ENCODE results near the gene LOXHD1. TPM values are rescaled to one million over a fixed set of nuclear protein-coding genes. Genes with fewer than 3 reads are reported as not detected.

LOXHD1 gene
- total RNA-seq, 3 donors from 2014 or later (not counting 1 experiment from before 2014, with no cell fraction given) = 0.11 to 0.48 (median 0.14) TPM

- Mint-ChIP-seq H3K9me3 (no peaks in the 10 kb centered on the region), H3K36me3 (no peaks in the 10 kb centered on the region), H3K4me1 (peaks cover 16 to 18% of the 10 kb centered on the region in 2 donors), H3K27ac (no peak overlapping the region), H3K4me3 (no peak overlapping the region), H3K27me3 (ENCODE audit: low read depth in 2 of 2) (peaks cover 4 to 12% of the 10 kb centered on the region in 2 donors)
- no peak for ATAC-seq
- Histone ChIP-seq H3K27me3 (ENCODE audit: control insufficient read depth, insufficient read depth, low read length) (no peaks in the 10 kb centered on the region), H3K4me1 (ENCODE audit: control insufficient read depth, insufficient read depth, low read length) (peaks cover 7% of the 10 kb centered on the region), H3K9me3 (ENCODE audit: control insufficient read depth, insufficient read depth, low read length) (no peaks in the 10 kb centered on the region), H3K27ac (ENCODE audit: low read length) (no peak overlapping the region), H3K36me3 (ENCODE audit: control insufficient read depth, insufficient read depth, low read length) (no peaks in the 10 kb centered on the region), H3K4me3 (ENCODE audit: low read length) (no peak overlapping the region)
- WGBS (ENCODE audit: insufficient coverage) = 89% methylated on average over 7 of the region's 8 CpGs
- intact Hi-C loops (cut with micrococcal nuclease) = no loop called here
- TF ChIP-seq, protein P1, sequence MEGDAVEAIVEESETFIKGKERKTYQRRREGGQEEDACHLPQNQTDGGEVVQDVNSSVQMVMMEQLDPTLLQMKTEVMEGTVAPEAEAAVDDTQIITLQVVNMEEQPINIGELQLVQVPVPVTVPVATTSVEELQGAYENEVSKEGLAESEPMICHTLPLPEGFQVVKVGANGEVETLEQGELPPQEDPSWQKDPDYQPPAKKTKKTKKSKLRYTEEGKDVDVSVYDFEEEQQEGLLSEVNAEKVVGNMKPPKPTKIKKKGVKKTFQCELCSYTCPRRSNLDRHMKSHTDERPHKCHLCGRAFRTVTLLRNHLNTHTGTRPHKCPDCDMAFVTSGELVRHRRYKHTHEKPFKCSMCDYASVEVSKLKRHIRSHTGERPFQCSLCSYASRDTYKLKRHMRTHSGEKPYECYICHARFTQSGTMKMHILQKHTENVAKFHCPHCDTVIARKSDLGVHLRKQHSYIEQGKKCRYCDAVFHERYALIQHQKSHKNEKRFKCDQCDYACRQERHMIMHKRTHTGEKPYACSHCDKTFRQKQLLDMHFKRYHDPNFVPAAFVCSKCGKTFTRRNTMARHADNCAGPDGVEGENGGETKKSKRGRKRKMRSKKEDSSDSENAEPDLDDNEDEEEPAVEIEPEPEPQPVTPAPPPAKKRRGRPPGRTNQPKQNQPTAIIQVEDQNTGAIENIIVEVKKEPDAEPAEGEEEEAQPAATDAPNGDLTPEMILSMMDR (IDR thresholded peaks at IDR 0.05) = no peak
- DNase-seq = no peak
Observed at GRCh38 chr18:46632401-46633071, 24.5 kb downstream of the LOXHD1 start.

DNA sequence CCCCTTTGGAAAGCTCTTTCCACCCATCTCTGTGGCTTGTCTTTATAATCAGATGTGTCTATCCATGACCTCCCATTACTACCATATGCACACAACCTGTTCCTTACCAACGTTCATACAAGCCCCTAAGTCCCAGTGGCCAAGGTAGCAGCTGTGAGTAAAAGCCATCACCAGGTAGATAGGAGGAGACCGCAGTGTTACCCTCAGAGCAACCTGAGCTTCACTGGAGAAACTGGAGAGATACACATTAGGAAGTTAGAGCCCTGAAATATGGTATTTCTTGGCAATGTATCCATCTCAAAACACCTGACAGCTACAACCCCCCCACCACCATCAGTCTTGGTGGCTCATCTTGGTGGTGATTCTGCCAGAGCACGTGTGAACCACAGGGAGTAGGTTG lies 26.0 kb downstream of the LOXHD1 start:
- Mint-ChIP-seq H3K27ac (no peak overlapping the region), H3K27me3 (ENCODE audit: low read depth in 2 of 2) (peaks cover 4 to 12% of the 10 kb centered on the region in 2 donors), H3K36me3 (no peaks in the 10 kb centered on the region), H3K4me1 (peaks cover 16 to 18% of the 10 kb centered on the region in 2 donors), H3K4me3 (no peak overlapping the region), H3K9me3 (no peaks in the 10 kb centered on the region)
- Histone ChIP-seq H3K27ac (ENCODE audit: low read length) (no peak overlapping the region), H3K36me3 (ENCODE audit: control insufficient read depth, insufficient read depth, low read length) (no peaks in the 10 kb centered on the region), H3K27me3 (ENCODE audit: control insufficient read depth, insufficient read depth, low read length) (no peaks in the 10 kb centered on the region), H3K4me1 (ENCODE audit: control insufficient read depth, insufficient read depth, low read length) (peaks cover 7% of the 10 kb centered on the region), H3K9me3 (ENCODE audit: control insufficient read depth, insufficient read depth, low read length) (no peaks in the 10 kb centered on the region), H3K4me3 (ENCODE audit: low read length) (no peak overlapping the region)
- intact Hi-C loops (cut with micrococcal nuclease) = no loop called here
- WGBS (ENCODE audit: insufficient coverage) = 90% methylated on average over 3 of the region's 3 CpGs
- TF ChIP-seq, protein P1 (IDR thresholded peaks at IDR 0.05) = no peak
- DNase-seq (no peak), ATAC-seq (no peak)

GRCh38 chr18:46630160-46630559 lies 26.9 kb downstream of the LOXHD1 start:
- TF ChIP-seq, protein P1 (IDR thresholded peaks at IDR 0.05) = no peak
- peak in 2 of 3 donors; percentile 46 to 64 for ATAC-seq
- Mint-ChIP-seq H3K36me3 (no peaks in the 10 kb centered on the region), H3K9me3 (no peaks in the 10 kb centered on the region), H3K4me1 (peaks cover 16 to 18% of the 10 kb centered on the region in 2 donors), H3K4me3 (no peak overlapping the region), H3K27me3 (ENCODE audit: low read depth in 2 of 2) (peaks cover 7 to 12% of the 10 kb centered on the region in 2 donors), H3K27ac (no peak overlapping the region)
- no peak for DNase-seq
- Histone ChIP-seq H3K4me1 (ENCODE audit: control insufficient read depth, insufficient read depth, low read length) (peaks cover 7% of the 10 kb centered on the region), H3K27me3 (ENCODE audit: control insufficient read depth, insufficient read depth, low read length) (no peaks in the 10 kb centered on the region), H3K9me3 (ENCODE audit: control insufficient read depth, insufficient read depth, low read length) (no peaks in the 10 kb centered on the region), H3K4me3 (ENCODE audit: low read length) (no peak overlapping the region), H3K27ac (ENCODE audit: low read length) (no peak overlapping the region), H3K36me3 (ENCODE audit: control insufficient read depth, insufficient read depth, low read length) (no peaks in the 10 kb centered on the region)
- 42% methylated on average over 4 of the region's 4 CpGs for WGBS (ENCODE audit: insufficient coverage)
- intact Hi-C loops (cut with micrococcal nuclease) = no loop called here

GRCh38 chr18:46629361-46629760 lies 27.7 kb downstream of the LOXHD1 start:
- no peak overlapping the region for H3K4me3 ChIP-seq (ENCODE audit: low read length)
- no peaks in the 10 kb centered on the region for H3K27me3 ChIP-seq (ENCODE audit: control insufficient read depth, insufficient read depth, low read length)
- no peaks in the 10 kb centered on the region for H3K9me3 ChIP-seq (ENCODE audit: control insufficient read depth, insufficient read depth, low read length)
- H3K27ac ChIP-seq (ENCODE audit: low read length) = no peak overlapping the region
- no peaks in the 10 kb centered on the region for H3K36me3 Mint-ChIP-seq
- TF ChIP-seq, protein P1 (IDR thresholded peaks at IDR 0.05) = no peak
- DNase-seq (no peak), ATAC-seq (no peak)
- intact Hi-C loops (cut with micrococcal nuclease) = no loop called here
- H3K27ac Mint-ChIP-seq = no peak overlapping the region
- peaks cover 16 to 24% of the 10 kb centered on the region in 2 donors for H3K4me1 Mint-ChIP-seq
- peaks cover 11 to 12% of the 10 kb centered on the region in 2 donors for H3K27me3 Mint-ChIP-seq (ENCODE audit: low read depth in 2 of 2)
- H3K4me3 Mint-ChIP-seq = no peak overlapping the region
- no peaks in the 10 kb centered on the region for H3K36me3 ChIP-seq (ENCODE audit: control insufficient read depth, insufficient read depth, low read length)
- no peaks in the 10 kb centered on the region for H3K9me3 Mint-ChIP-seq
- WGBS (ENCODE audit: insufficient coverage) = 91% methylated on average over 5 of the region's 5 CpGs
- peaks cover 10% of the 10 kb centered on the region for H3K4me1 ChIP-seq (ENCODE audit: control insufficient read depth, insufficient read depth, low read length)
